ENCODE results near the gene SLC37A3.

- TF ChIP-seq CTCF (IDR thresholded peaks at IDR 0.05) = no peak
- TF ChIP-seq POLR2A (IDR thresholded peaks at IDR 0.05) = no peak
These were observed 29.0 kb downstream of the SLC37A3 start for GRCh38 chr7:140369294-140369693.

Data from uterus (tissue), 2 donors.